CD14-positive monocyte (primary cell): ENCODE measurements around the gene SMYD3. TPM values are rescaled to one million over a fixed set of nuclear protein-coding genes. Genes with fewer than 3 reads are reported as not detected.

Experiments
- DNase-seq, 3 donors: peaks; one replicate each; pipeline ENCODE4 v3.0.0-alpha.2; 2011 to 2022
- H2AFZ ChIP-seq: 2 replicates; pipeline ENCODE4 v1.6.0; 2012; ENCODE audit warnings: mild to moderate bottlenecking, low read depth, low read length, inconsistent platforms; ENCODE audit not compliant: insufficient read depth, poor library complexity, severe bottlenecking
- H3K27ac ChIP-seq, 2 donors: 1 replicate in 1 of 2; 2 replicates in 1 of 2; pipeline ENCODE4 v1.5.1; 2012 to 2013; ENCODE audit warnings: low read length in 2 of 2, control low read depth in 1 of 2, inconsistent platforms in 1 of 2, low read depth in 1 of 2, mild to moderate bottlenecking in 1 of 2
- H3K27me3 ChIP-seq, 2 donors: one replicate each; pipeline versions ENCODE4 v1.6.0 to v1.6.1; 2011 to 2013; ENCODE audit warnings: low read length in 2 of 2; ENCODE audit not compliant: control insufficient read depth in 2 of 2, insufficient read depth in 2 of 2
- H3K36me3 ChIP-seq, 2 donors: replicated peaks in 1 of 2; 1 replicate in 1 of 2; 2 replicates in 1 of 2; pipeline versions ENCODE4 v1.5.1 to v1.6.1; 2012 to 2013; ENCODE audit warnings: low read length in 2 of 2, control low read depth in 1 of 2, inconsistent platforms in 1 of 2, mild to moderate bottlenecking in 1 of 2; ENCODE audit not compliant: insufficient read depth in 2 of 2, control insufficient read depth in 1 of 2
- H3K4me1 ChIP-seq, 2 donors: 1 replicate in 1 of 2; 2 replicates in 1 of 2; pipeline versions ENCODE4 v1.5.1 to v1.6.1; 2012 to 2013; ENCODE audit warnings: low read length in 2 of 2, control low read depth in 1 of 2, inconsistent platforms in 1 of 2, mild to moderate bottlenecking in 1 of 2, moderate library complexity in 1 of 2; ENCODE audit not compliant: insufficient read depth in 2 of 2, control insufficient read depth in 1 of 2
- H3K4me2 ChIP-seq: replicated peaks from 2 replicates; pipeline ENCODE3; 2012; ENCODE audit warnings: low read length, moderate library complexity, mild to moderate bottlenecking; ENCODE audit not compliant: poor library complexity, severe bottlenecking; ENCODE audit errors: extremely low read depth
- H3K4me3 ChIP-seq, 3 experiments: fragments of 200-600 bp in 1 of 3; sonication (generic) in 1 of 3; replicated peaks in 1 of 3; 1 replicate in 2 of 3; 2 replicates in 1 of 3; pipeline ENCODE4 v1.5.1; 2011 to 2013; ENCODE audit warnings: low read length in 3 of 3, mild to moderate bottlenecking in 3 of 3, control low read depth in 2 of 3, low read depth in 2 of 3, inconsistent platforms in 1 of 3, moderate library complexity in 1 of 3
- H3K79me2 ChIP-seq: 2 replicates; pipeline ENCODE4 v1.6.0; 2012; ENCODE audit warnings: mild to moderate bottlenecking, control low read depth, inconsistent platforms, low read length, moderate library complexity; ENCODE audit not compliant: insufficient read depth
- H3K9ac ChIP-seq: 2 replicates; pipeline ENCODE4 v1.6.0; 2017; ENCODE audit warnings: low read length, mild to moderate bottlenecking; ENCODE audit not compliant: insufficient read depth, poor library complexity, severe bottlenecking
- H3K9me3 ChIP-seq, 2 donors: replicated peaks in 1 of 2; 1 replicate in 1 of 2; 2 replicates in 1 of 2; pipeline versions ENCODE4 v1.5.1 to v1.6.1; 2012 to 2013; ENCODE audit warnings: low read length in 2 of 2, control low read depth in 1 of 2; ENCODE audit not compliant: control insufficient read depth in 1 of 2, insufficient read depth in 1 of 2
- H4K20me1 ChIP-seq: 2 replicates; pipeline ENCODE4 v1.6.0; 2012; ENCODE audit warnings: mild to moderate bottlenecking, low read length, control low read depth, moderate library complexity; ENCODE audit not compliant: insufficient read depth
- H3K27ac Mint-ChIP-seq, 7 donors: one replicate each; pipeline ENCODE4 v1.8.0; 2020; ENCODE audit warnings: mild to moderate bottlenecking in 7 of 7, mixed read lengths in 7 of 7, moderate library complexity in 6 of 7, inconsistent platforms in 2 of 7
- H3K27me3 Mint-ChIP-seq, 3 donors: one replicate each; pipeline ENCODE4 v1.8.0; 2021 to 2022; ENCODE audit warnings: low read depth in 3 of 3, mild to moderate bottlenecking in 3 of 3, mixed read lengths in 3 of 3, moderate library complexity in 3 of 3, inconsistent platforms in 1 of 3
- H3K36me3 Mint-ChIP-seq, 2 donors: one replicate each; pipeline ENCODE4 v1.8.0; 2020; ENCODE audit warnings: mixed read lengths in 2 of 2, inconsistent platforms in 1 of 2, mild to moderate bottlenecking in 1 of 2
- H3K4me1 Mint-ChIP-seq: one replicate; pipeline ENCODE4 v1.8.0; 2020; ENCODE audit warnings: mild to moderate bottlenecking, mixed read lengths
- H3K4me3 Mint-ChIP-seq, 2 donors: one replicate each; pipeline ENCODE4 v1.8.0; 2020; ENCODE audit warnings: mild to moderate bottlenecking in 2 of 2, mixed read lengths in 2 of 2, moderate library complexity in 1 of 2
- H3K9me3 Mint-ChIP-seq, 7 donors: one replicate each; pipeline ENCODE4 v1.8.0; 2020 to 2022; ENCODE audit warnings: mixed read lengths in 7 of 7, mild to moderate bottlenecking in 6 of 7, moderate library complexity in 6 of 7, inconsistent platforms in 2 of 7
- WGBS: methylation state at CpG from one replicate; pipeline ENCODE4 v1.1.5; 2013; ENCODE audit warnings: missing lambda C conversion rate; ENCODE audit not compliant: insufficient coverage; 5-methylcytosine and 5-hydroxymethylcytosine counted together
- intact Hi-C, 2 donors: fragments of 100-400 bp; cut with micrococcal nuclease; formaldehyde crosslinking; loops; one replicate each; pipeline versions ENCODE4 v1.15.0 to v1.15.1; 2023
- polyA plus RNA-seq, 3 donors: library from polyadenylated mRNA; depleted of rRNA in 1 of 3; unstranded in 2 of 3; stranded (reverse) in 1 of 3; fragments of 300-500 nt in 2 of 3; fragments of >200 nt in 1 of 3; fragmentation: Illumina TruSeq in 2 of 3; gene quantifications; 1 replicate in 2 of 3; 2 replicates in 1 of 3; pipeline ENCODE4 v1.2.3, GENCODE V29; 2012 to 2021
- TF ChIP-seq, protein P1 (sequence below): fragments of 200-600 bp; IDR thresholded peaks from one replicate; pipeline ENCODE4 v1.8.0; 2022; ENCODE audit warnings: antibody characterized with exemption, mild to moderate bottlenecking

The SMYD3 gene
- polyA plus RNA-seq, 3 donors: 2.7 to 8.4 (median 4.0) TPM

GRCh38 chr1:245894843-245895242, 612.2 kb downstream of the SMYD3 start:
- Mint-ChIP-seq H3K27ac (no peak overlapping the region), H3K4me1 (peaks cover 7% of the 10 kb centered on the region), H3K4me3 (no peak overlapping the region), H3K9me3 (peaks cover 5 to 16% (median 9%) of the 10 kb centered on the region in 7 donors), H3K27me3 (peaks cover 0 to 3% (median 0%) of the 10 kb centered on the region in 3 donors), H3K36me3 (peaks cover 0 to 5% of the 10 kb centered on the region in 2 donors)
- H3K79me2 ChIP-seq: no peaks in the 10 kb centered on the region
- no peak overlapping the region for H3K4me2 ChIP-seq
- H3K36me3 ChIP-seq: no peaks in the 10 kb centered on the region
- 92% methylated on average over 4 of the region's 7 CpGs for WGBS
- no peaks in the 10 kb centered on the region for H3K27me3 ChIP-seq
- H3K9ac ChIP-seq: no peak overlapping the region
- DNase-seq: no peak
- intact Hi-C loops: no loop called here
- no peaks in the 10 kb centered on the region for H4K20me1 ChIP-seq
- H3K27ac ChIP-seq: no peak overlapping the region
- peaks cover 0 to 4% of the 10 kb centered on the region in 2 donors for H3K9me3 ChIP-seq
- H2AFZ ChIP-seq: no peak overlapping the region
- TF ChIP-seq, protein P1, sequence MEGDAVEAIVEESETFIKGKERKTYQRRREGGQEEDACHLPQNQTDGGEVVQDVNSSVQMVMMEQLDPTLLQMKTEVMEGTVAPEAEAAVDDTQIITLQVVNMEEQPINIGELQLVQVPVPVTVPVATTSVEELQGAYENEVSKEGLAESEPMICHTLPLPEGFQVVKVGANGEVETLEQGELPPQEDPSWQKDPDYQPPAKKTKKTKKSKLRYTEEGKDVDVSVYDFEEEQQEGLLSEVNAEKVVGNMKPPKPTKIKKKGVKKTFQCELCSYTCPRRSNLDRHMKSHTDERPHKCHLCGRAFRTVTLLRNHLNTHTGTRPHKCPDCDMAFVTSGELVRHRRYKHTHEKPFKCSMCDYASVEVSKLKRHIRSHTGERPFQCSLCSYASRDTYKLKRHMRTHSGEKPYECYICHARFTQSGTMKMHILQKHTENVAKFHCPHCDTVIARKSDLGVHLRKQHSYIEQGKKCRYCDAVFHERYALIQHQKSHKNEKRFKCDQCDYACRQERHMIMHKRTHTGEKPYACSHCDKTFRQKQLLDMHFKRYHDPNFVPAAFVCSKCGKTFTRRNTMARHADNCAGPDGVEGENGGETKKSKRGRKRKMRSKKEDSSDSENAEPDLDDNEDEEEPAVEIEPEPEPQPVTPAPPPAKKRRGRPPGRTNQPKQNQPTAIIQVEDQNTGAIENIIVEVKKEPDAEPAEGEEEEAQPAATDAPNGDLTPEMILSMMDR: no peak
- H3K4me1 ChIP-seq: no peaks in the 10 kb centered on the region
- H3K4me3 ChIP-seq: no peak overlapping the region

GRCh38 chr1:245893025-245893424, 614.1 kb downstream of the SMYD3 start:
- H3K36me3 ChIP-seq: no peaks in the 10 kb centered on the region
- H3K27ac Mint-ChIP-seq: no peak overlapping the region
- H3K4me3 Mint-ChIP-seq: no peak overlapping the region
- H3K4me2 ChIP-seq: no peak overlapping the region
- H2AFZ ChIP-seq: no peak overlapping the region
- peaks cover 0 to 1% (median 0%) of the 10 kb centered on the region in 3 donors for H3K27me3 Mint-ChIP-seq
- H3K9me3 Mint-ChIP-seq: peaks cover 5 to 16% (median 9%) of the 10 kb centered on the region in 7 donors
- H3K4me1 ChIP-seq: no peaks in the 10 kb centered on the region
- H4K20me1 ChIP-seq: no peaks in the 10 kb centered on the region
- H3K27ac ChIP-seq: no peak overlapping the region
- no CpG with 5 or more reads among the region's 1 CpG for WGBS
- H3K36me3 Mint-ChIP-seq: peaks cover 0 to 5% of the 10 kb centered on the region in 2 donors
- DNase-seq: no peak
- H3K9ac ChIP-seq: no peak overlapping the region
- H3K4me3 ChIP-seq: no peak overlapping the region
- no peaks in the 10 kb centered on the region for H3K27me3 ChIP-seq
- H3K9me3 ChIP-seq: peaks cover 0 to 4% of the 10 kb centered on the region in 2 donors
- H3K79me2 ChIP-seq: no peaks in the 10 kb centered on the region
- TF ChIP-seq, protein P1: no peak
- intact Hi-C loops: no loop called here
- H3K4me1 Mint-ChIP-seq: peaks cover 2% of the 10 kb centered on the region
